GM13977 (cell line): ENCODE measurements around the gene TXNL4A.
A peak's percentile ranks its signal among the peaks of the same experiment; 100 is the strongest.
"Not testable (repeated sequence)": the region's sequence is repeated elsewhere in the genome, so short reads cannot be mapped to it uniquely, and the experiment has no call there.

Experiments used
- DNase-seq: peaks from one replicate; pipeline ENCODE4 v3.0.0; 2012; ENCODE audit warnings: low spot score
- in situ Hi-C: fragments of 300-500 bp; cut with MboI; formaldehyde crosslinking; loops from one replicate; pipeline ENCODE4 v1.12.0; 2022; ENCODE audit warnings: low sequenced_read_pairs, low pct_unique_long_range_greater_than_20kb, mixed read lengths, inconsistent platforms; ENCODE audit not compliant: unreplicated experiment
- TF ChIP-seq, protein P1 (sequence below): IDR thresholded peaks from 2 replicates; pipeline ENCODE4 v1.5.1; 2012; ENCODE audit warnings: mild to moderate bottlenecking, control low read depth; ENCODE audit not compliant: insufficient read depth; ENCODE audit errors: extremely low read depth, missing control alignments

The TXNL4A gene

DNA sequence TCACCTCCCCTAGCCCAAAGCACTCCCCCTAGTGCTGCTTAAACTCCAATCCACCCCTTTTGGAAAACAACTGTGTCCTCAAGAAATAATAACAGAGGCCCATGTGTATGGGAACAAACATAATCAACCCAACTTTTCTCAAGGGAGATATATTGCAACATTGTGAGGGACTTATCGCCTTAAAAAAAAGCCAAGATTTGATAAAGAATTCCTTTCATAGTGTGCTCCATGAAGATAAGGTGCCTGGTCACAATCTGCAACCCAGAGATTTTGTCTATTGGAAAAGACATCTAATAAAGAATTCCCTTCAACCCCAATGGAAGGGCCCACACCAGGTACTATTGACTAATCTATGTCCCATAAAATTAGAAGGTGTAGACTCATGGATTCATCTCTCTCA lies 41.3 kb upstream of the TXNL4A start:
- no peak for DNase-seq
- TF ChIP-seq, protein P1, sequence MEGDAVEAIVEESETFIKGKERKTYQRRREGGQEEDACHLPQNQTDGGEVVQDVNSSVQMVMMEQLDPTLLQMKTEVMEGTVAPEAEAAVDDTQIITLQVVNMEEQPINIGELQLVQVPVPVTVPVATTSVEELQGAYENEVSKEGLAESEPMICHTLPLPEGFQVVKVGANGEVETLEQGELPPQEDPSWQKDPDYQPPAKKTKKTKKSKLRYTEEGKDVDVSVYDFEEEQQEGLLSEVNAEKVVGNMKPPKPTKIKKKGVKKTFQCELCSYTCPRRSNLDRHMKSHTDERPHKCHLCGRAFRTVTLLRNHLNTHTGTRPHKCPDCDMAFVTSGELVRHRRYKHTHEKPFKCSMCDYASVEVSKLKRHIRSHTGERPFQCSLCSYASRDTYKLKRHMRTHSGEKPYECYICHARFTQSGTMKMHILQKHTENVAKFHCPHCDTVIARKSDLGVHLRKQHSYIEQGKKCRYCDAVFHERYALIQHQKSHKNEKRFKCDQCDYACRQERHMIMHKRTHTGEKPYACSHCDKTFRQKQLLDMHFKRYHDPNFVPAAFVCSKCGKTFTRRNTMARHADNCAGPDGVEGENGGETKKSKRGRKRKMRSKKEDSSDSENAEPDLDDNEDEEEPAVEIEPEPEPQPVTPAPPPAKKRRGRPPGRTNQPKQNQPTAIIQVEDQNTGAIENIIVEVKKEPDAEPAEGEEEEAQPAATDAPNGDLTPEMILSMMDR, result no peak
- in situ Hi-C loops, result no loop called here

DNA sequence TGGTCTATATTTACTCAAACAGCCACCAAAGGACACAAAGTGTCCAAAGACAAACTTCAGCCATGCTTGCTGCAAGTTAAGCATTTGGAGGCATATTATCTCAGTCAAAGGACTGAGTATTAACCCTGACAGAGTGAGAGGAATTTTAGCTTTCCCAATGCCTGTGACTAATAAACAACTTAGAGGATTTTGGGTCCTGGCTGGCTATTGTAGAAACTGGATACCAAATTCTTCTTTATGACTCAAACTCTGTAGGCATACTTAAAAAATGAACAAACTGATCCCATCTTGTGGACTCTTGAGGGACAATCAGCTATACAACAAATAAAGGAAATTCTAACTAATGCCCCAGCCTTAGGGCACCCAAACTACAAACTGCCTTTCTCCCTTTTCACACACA lies 39.4 kb upstream of the TXNL4A start:
- in situ Hi-C loops, DNase-seq: not testable (repeated sequence)

DNA sequence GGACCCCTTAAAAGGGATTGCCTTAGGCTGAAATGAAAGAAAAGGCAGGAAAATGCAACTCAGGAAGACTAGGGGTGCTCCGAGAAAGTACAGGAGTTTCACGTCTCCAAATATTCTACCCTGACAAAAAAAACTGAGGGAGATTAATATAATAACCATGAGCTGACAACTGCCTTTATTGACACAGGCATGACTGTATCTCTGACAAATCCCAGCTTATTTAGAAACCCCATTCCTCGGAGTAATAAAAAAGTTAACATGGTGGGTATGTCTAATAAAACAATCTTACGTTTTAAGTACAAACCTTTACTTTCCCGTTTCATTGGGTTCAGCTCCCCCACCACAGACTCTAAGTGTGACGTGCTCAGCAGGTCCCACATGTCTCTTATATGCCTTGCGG lies 38.0 kb upstream of the TXNL4A start:
- DNase-seq, result no peak
- in situ Hi-C loops, result no loop called here
- TF ChIP-seq, protein P1, result no peak

DNA sequence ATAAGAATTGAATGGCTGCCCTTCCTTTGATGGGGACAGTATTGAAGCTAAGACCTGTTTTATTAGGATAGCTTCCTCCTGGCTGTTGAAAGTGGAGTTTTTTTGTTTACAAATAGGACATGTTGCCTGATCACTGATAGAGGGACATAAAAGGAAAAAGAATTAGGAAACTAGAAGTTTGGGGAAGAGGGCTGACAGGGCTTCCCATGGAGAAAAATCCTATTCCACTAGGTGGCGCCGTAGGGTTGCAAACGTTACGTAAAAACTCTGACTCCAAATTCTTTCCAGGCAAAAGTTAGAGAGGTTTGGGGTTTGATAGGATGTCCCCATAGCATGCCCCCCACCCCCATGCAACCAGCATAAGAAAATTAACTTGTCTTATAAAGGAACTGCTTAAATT lies 34.8 kb upstream of the TXNL4A start:
- DNase-seq, result no peak
- in situ Hi-C loops, result no loop called here
- TF ChIP-seq, protein P1, result peak; percentile 29

DNA sequence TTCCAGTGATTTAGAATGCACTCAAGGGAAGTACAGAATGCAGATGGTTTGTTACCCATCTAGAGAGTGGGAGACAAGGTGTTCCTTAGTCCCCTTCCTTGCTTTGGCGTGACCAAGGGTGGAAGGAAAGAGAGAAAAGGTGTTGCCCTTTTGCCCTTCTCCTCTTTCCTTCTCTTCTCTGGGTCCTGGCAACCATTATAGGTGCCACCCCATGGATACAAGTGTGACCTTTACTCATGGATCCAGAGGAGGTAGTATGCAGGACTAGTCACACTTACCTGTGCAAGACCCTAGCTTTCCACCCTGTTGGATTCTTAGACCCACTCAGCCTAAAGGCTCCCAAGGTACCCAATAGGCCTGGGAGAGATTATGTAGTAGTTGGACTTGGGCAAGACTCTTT lies 34.2 kb upstream of the TXNL4A start:
- TF ChIP-seq, protein P1, result no peak
- no peak for DNase-seq
- in situ Hi-C loops, result no loop called here

DNA sequence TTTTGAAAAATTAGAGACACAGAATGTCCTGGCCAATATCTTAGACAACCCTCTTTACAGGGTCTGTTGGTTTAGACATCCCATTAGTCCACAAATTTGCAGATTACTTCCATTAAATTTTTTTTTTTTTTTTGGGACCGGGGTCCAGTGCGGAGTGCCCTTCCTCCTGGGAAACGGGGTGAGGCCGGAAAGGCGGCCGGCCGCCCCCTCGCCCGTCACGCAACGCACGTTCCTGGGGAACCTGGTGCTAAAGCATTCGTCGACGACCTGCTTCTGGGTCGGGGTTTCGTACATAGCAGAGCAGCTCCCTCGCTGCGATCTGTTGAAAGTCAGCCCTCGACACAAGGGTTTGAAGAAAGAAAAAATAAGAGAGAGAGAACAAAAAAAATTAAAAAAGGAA lies 24.4 kb upstream of the TXNL4A start:
- no peak for DNase-seq
- in situ Hi-C loops, result no loop called here
- TF ChIP-seq, protein P1, result no peak

DNA sequence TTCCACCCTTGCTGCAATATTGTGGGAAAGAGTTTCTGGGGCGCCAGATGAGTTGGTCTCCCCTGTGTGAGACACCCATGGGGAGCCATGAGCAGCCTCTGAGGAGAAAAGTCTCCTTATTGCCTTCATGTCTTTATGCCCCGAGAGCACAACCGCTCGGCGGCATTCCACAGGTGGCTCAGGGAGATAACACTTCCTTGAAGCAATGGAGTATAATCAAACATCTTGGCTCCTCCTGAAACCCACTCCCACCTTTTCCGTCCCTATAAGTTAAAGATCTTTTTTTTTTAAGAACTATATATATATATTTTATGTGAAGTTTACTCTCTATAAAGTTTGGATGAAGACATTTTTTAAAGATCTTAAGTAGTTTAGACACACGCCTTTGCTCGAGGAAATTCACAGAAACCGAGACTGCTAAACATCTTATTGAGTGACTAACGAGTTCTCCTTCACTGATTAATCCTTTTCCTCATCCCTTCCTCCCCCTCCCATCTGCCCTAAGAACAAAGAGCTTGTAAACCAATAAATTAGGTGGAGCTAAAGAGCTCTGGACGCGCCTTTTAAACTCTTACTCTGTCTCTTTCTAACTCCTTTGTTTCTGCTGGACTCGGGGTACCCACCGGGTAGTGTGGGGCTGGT lies 23.3 kb upstream of the TXNL4A start:
- in situ Hi-C loops, DNase-seq: not testable (repeated sequence)

DNA sequence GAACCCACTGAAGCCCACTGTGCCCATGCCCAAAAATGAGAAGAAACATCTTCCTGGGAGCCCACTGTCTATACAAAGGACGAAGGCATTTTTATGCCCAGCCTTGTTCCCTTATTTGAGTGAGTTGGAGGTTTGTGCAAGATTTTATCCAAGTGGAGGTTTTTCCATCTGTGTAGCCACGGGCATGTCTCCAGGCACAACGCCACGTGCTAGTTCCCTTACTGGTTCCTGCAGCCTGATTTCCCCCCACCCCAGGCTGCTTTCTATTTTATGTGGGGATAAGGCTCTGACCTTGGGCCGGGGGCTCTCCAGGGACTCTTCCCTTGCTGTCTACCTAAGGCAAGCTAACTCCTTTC lies 22.2 kb upstream of the TXNL4A start:
- DNase-seq, result no peak
- TF ChIP-seq, protein P1, result no peak
- in situ Hi-C loops, result no loop called here
